ENCODE data around the gene UBE4A. TPM values are rescaled to one million over a fixed set of nuclear protein-coding genes. Genes with fewer than 3 reads are reported as not detected.

The UBE4A gene
- polyA plus RNA-seq, 1 of the 3 experiments (the other 2 are of a cell fraction), result 7.7 TPM

DNA sequence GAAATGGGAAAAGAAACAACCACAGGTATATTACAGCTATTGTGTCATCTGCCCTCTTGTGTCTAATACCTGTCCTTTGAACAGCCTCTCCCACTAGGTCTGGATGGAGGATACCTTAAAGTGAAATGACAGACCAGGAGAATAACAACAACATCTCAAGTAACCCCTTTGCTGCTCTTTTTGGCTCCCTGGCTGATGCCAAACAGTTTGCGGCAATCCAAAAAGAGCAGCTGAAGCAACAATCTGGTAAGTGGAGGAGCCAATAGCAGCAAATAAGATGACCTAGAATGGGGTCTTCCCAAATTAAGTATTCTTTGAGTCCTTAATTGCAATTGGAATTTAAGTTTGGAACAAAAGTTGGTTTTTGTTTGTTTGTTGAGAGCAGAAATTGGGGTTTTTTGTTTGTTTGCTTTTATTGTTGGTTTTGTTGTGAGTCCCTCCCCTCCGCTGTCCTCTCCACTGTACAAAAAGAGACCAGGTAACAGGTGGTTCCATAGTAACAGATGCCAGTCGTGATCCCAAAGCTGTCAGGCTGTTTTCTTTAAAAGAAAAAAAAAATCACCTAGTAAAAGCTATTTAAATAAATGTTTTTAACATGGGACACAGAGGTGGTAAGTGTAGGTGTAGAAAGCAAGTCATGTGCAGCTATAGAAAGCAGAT, 5.7 kb downstream of the UBE4A start:
- H3K79me2 ChIP-seq (ENCODE audit: insufficient read depth), result peaks cover 45% of the 10 kb centered on the region
- H3K27me3 ChIP-seq (ENCODE audit: insufficient read depth), result no peaks in the 10 kb centered on the region
- WGBS (ENCODE audit: low lambda C conversion rate), result 89% methylated on average over 3 of the region's 3 CpGs
- no peak overlapping the region for H2AFZ ChIP-seq (ENCODE audit: low read depth)
- no peaks in the 10 kb centered on the region for H3K9me3 ChIP-seq
- H3K9me2 ChIP-seq, result no peaks in the 10 kb centered on the region
- H3K36me3 ChIP-seq (replicated peaks in 1 of 2; ENCODE audit: control insufficient read depth in 1 of 2, insufficient read depth in 2 of 2, low read length in 1 of 2), result peaks cover 42% of the 10 kb centered on the region in 2 experiments
- no peak overlapping the region for H3K4me3 ChIP-seq (ENCODE audit: low read depth in 2 of 2, low read length in 1 of 2)
- no peak for DNase-seq
- POLR2A ChIA-PET, result interaction anchor here (0.7 kb wide), 1 partner anchor 783 kb away, joined by 3 read pairs; no protein-coding TSS in a partner anchor
- H4K20me1 ChIP-seq (ENCODE audit: insufficient read depth), result no peaks in the 10 kb centered on the region; the same call in 1 of the 2 replicates
- H3K27ac ChIP-seq (ENCODE audit: low read depth in 2 of 2, low read length in 1 of 2), result no peak overlapping the region
- no peak overlapping the region for H3K4me2 ChIP-seq
- TF ChIP-seq CTCF (IDR thresholded peaks at IDR 0.05) (no peak), GATA2 (CRISPR knock-in tag; IDR thresholded peaks at IDR 0.05) (no peak), MAX (IDR thresholded peaks at IDR 0.05; ENCODE audit: low read depth) (no peak), RFX5 (IDR thresholded peaks at IDR 0.05; ENCODE audit: low read length) (no peak), ELF1 (IDR thresholded peaks at IDR 0.05) (no peak), FOXM1 (IDR thresholded peaks at IDR 0.05; ENCODE audit: low read depth) (no peak), GABPA (IDR thresholded peaks at IDR 0.05; ENCODE audit: low read depth) (no peak), TAF1 (IDR thresholded peaks at IDR 0.05; ENCODE audit: borderline replicate concordance, low read depth, low read length) (no peak), NRF1 (IDR thresholded peaks at IDR 0.05; ENCODE audit: low read depth, low read length) (no peak), EP300 (IDR thresholded peaks at IDR 0.05; ENCODE audit: borderline replicate concordance in 1 of 2, low read depth in 1 of 2, low read length in 1 of 2) (no peak), MXI1 (IDR thresholded peaks at IDR 0.05; ENCODE audit: low read depth, low read length) (no peak), FOXJ3 (CRISPR knock-in tag; IDR thresholded peaks at IDR 0.05) (no peak), CHD2 (IDR thresholded peaks at IDR 0.05; ENCODE audit: low read length, partially characterized antibody) (no peak), POLR2AphosphoS5 (IDR thresholded peaks at IDR 0.05; ENCODE audit: low read depth, low read length) (no peak)
- TF ChIP-seq, protein P1, sequence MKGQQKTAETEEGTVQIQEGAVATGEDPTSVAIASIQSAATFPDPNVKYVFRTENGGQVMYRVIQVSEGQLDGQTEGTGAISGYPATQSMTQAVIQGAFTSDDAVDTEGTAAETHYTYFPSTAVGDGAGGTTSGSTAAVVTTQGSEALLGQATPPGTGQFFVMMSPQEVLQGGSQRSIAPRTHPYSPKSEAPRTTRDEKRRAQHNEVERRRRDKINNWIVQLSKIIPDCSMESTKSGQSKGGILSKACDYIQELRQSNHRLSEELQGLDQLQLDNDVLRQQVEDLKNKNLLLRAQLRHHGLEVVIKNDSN (IDR thresholded peaks at IDR 0.05; ENCODE audit: borderline replicate concordance, low read depth), result no peak
- TF ChIP-seq, protein P2, sequence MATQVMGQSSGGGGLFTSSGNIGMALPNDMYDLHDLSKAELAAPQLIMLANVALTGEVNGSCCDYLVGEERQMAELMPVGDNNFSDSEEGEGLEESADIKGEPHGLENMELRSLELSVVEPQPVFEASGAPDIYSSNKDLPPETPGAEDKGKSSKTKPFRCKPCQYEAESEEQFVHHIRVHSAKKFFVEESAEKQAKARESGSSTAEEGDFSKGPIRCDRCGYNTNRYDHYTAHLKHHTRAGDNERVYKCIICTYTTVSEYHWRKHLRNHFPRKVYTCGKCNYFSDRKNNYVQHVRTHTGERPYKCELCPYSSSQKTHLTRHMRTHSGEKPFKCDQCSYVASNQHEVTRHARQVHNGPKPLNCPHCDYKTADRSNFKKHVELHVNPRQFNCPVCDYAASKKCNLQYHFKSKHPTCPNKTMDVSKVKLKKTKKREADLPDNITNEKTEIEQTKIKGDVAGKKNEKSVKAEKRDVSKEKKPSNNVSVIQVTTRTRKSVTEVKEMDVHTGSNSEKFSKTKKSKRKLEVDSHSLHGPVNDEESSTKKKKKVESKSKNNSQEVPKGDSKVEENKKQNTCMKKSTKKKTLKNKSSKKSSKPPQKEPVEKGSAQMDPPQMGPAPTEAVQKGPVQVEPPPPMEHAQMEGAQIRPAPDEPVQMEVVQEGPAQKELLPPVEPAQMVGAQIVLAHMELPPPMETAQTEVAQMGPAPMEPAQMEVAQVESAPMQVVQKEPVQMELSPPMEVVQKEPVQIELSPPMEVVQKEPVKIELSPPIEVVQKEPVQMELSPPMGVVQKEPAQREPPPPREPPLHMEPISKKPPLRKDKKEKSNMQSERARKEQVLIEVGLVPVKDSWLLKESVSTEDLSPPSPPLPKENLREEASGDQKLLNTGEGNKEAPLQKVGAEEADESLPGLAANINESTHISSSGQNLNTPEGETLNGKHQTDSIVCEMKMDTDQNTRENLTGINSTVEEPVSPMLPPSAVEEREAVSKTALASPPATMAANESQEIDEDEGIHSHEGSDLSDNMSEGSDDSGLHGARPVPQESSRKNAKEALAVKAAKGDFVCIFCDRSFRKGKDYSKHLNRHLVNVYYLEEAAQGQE (IDR thresholded peaks at IDR 0.05; ENCODE audit: low read depth, low read length), result no peak
- no peak overlapping the region for H3K9ac ChIP-seq
- CTCF ChIA-PET, result no interaction called here
- peaks cover 3% of the 10 kb centered on the region for H3F3A ChIP-seq (replicated peaks; ENCODE audit: insufficient read depth)
- peaks cover 0 to 5% of the 10 kb centered on the region in 2 experiments; a peak in 2 of 4 replicates for H3K4me1 ChIP-seq (ENCODE audit: control insufficient read depth in 1 of 2, insufficient read depth in 2 of 2, low read depth in 1 of 2, low read length in 1 of 2)

Measured in SK-N-SH (cell line).